ENCODE measurements around the gene KCTD6. TPM values are rescaled to one million over a fixed set of nuclear protein-coding genes. Genes with fewer than 3 reads are reported as not detected.

The KCTD6 gene
- total and polyA plus RNA-seq, 2 of the 4 experiments (the other 2 are of a cell fraction), result 7.0 to 9.2 TPM

GRCh38 chr3:58487140-58487886 lies 4.6 kb upstream of the KCTD6 start:
- H4K8ac ChIP-seq (ENCODE audit: low read depth in 2 of 2, low read length in 2 of 2), result peak overlapping the region; percentile 68 to 96; a peak in 3 of 4 replicates
- no peaks in the 10 kb centered on the region for H4K20me1 ChIP-seq (ENCODE audit: insufficient read depth, low read length)
- no peaks in the 10 kb centered on the region for H3K9me3 ChIP-seq (ENCODE audit: control insufficient read depth, insufficient read depth, low read length)
- no peaks in the 10 kb centered on the region for H3K36me3 ChIP-seq (ENCODE audit: control insufficient read depth, insufficient read depth, low read length)
- no peak overlapping the region for H3K56ac ChIP-seq (ENCODE audit: extremely low read depth, insufficient read depth, low read length)
- H2BK120ac ChIP-seq (ENCODE audit: low read depth, low read length), result peak overlapping the region; percentile 95
- dilution Hi-C loops (cut with HindIII; ENCODE audit: low sequenced_read_pairs, unreplicated experiment), result no loop called here
- H3K9ac ChIP-seq (ENCODE audit: low read depth, low read length), result no peak overlapping the region
- H3K27me3 ChIP-seq (ENCODE audit: control insufficient read depth, insufficient read depth, low read length), result no peaks in the 10 kb centered on the region
- 43% methylated on average over 5 of the region's 18 CpGs; no CpG with 5 or more reads in 1 of the 2 experiments for WGBS, 2 experiments (ENCODE audit: extremely low coverage in 2 of 2, insufficient read length in 1 of 2)
- H3K4me3 ChIP-seq (ENCODE audit: insufficient read depth, low read depth, low read length), result no peak overlapping the region
- peak overlapping the region; percentile 73 for H3K18ac ChIP-seq (ENCODE audit: low read depth, low read length)
- ATAC-seq (ENCODE audit: low read depth), result peak; percentile 22
- TF ChIP-seq CHD1 (IDR thresholded peaks at IDR 0.05; ENCODE audit: low read depth, low read length) (no peak), MAZ (IDR thresholded peaks at IDR 0.05; ENCODE audit: borderline replicate concordance, low read depth, low read length) (no peak; the same call in 1 of the 2 replicates), FOS (IDR thresholded peaks at IDR 0.05; ENCODE audit: low read depth, low read length) (peak; percentile 38; the same call in 1 of the 2 replicates), MAFK (IDR thresholded peaks at IDR 0.05; ENCODE audit: low read depth, low read length) (no peak), NFE2L2 (IDR thresholded peaks at IDR 0.05; ENCODE audit: low read depth, low read length) (peak; percentile 41), MXI1 (IDR thresholded peaks at IDR 0.05; ENCODE audit: borderline replicate concordance, low read depth, low read length) (no peak)
- H2AK9ac ChIP-seq (replicated peaks; ENCODE audit: low read depth, low read length, poor library complexity), result peak overlapping the region; percentile 79
- H4K91ac ChIP-seq (ENCODE audit: insufficient read depth, low read depth, low read length), result peak overlapping the region; percentile 84
- peak overlapping the region; percentile 97 for H2AK5ac ChIP-seq (ENCODE audit: low read depth, low read length)
- peak overlapping the region; percentile 96 for H2AFZ ChIP-seq (replicated peaks; ENCODE audit: low read length, poor library complexity)
- H3K27ac ChIP-seq (ENCODE audit: insufficient read depth, low read length), result peak overlapping the region; percentile 31; the same call in 1 of the 2 replicates
- no TSS peak for BruUV-seq (replicated peaks)
- H3K23ac ChIP-seq (ENCODE audit: low read depth, low read length), result peak overlapping the region; percentile 19; the same call in 1 of the 2 replicates
- peak overlapping the region; percentile 74 for H3K14ac ChIP-seq (replicated peaks; ENCODE audit: low read depth, low read length)
- intact Hi-C loops (cut with micrococcal nuclease), result no loop called here
- H4K5ac ChIP-seq (ENCODE audit: low read depth, low read length), result peak overlapping the region; percentile 96
- H3K9me1 ChIP-seq (ENCODE audit: insufficient read depth, low read length), result peaks cover 22% of the 10 kb centered on the region
- in situ Hi-C loops (cut with MboI; ENCODE audit: low sequenced_read_pairs), result no loop called here
- peak; percentile 62 for DNase-seq
- H2BK20ac ChIP-seq (ENCODE audit: low read depth, low read length), result peak overlapping the region; percentile 66
- peak overlapping the region; percentile 75 for H2BK5ac ChIP-seq (ENCODE audit: low read depth, low read length, poor library complexity, severe bottlenecking)
- CTCF ChIA-PET, result no interaction called here
- peak overlapping the region; percentile 27; the same call in 1 of the 2 replicates for H3K4me2 ChIP-seq (ENCODE audit: low read depth, low read length)
- H2BK15ac ChIP-seq (ENCODE audit: low read depth, low read length), result peak overlapping the region; percentile 96; the same call in 2 of the 3 replicates
- H3K4me1 ChIP-seq (ENCODE audit: control insufficient read depth, insufficient read depth, low read length), result peaks cover 13% of the 10 kb centered on the region
- peak overlapping the region; percentile 95 for H3K4ac ChIP-seq (ENCODE audit: low read depth, low read length)
- POLR2A ChIA-PET (ENCODE audit: unreplicated experiment), result interaction anchor here (0.6 to 1.0 kb wide), 2 partner anchors 15 to 52 kb away, joined by 3 to 6 read pairs; no protein-coding TSS in a partner anchor
- H3K79me1 ChIP-seq (ENCODE audit: low read depth in 1 of 2, low read length in 2 of 2), result peaks cover 0 to under 1% of the 10 kb centered on the region in 2 experiments; a peak in 2 of 4 replicates

Data from IMR-90 (cell line).